Measurements from ENCODE around the gene GPR180. TPM values are rescaled to one million over a fixed set of nuclear protein-coding genes. Genes with fewer than 3 reads are reported as not detected.

GPR180 gene
- polyA plus RNA-seq, 3 donors: 1.0 to 1.1 (median 1.0) TPM

GRCh38 chr13:94595950-94596574 is 5.6 kb upstream of the GPR180 start, which contains the start of gene TGDS:
Gene TGDS (minus strand): TSS chr13:94596152. CDS start chr13:94596136, 16 bp downstream.
- H3K9ac ChIP-seq (ENCODE audit: insufficient read depth, low read length, poor library complexity, severe bottlenecking): peak within 1 kb of the TSS; percentile 66
- peak within 1 kb of the TSS; percentile 91 for H2AFZ ChIP-seq (ENCODE audit: insufficient read depth, low read depth, low read length, poor library complexity, severe bottlenecking)
- WGBS (ENCODE audit: insufficient coverage): under 1% methylated on average over 32 of the region's 41 CpGs
- no peaks in the 10 kb centered on the region for H3K27me3 ChIP-seq (ENCODE audit: control insufficient read depth in 2 of 2, insufficient read depth in 2 of 2, low read length in 2 of 2)
- Mint-ChIP-seq H3K36me3 (peaks cover 7 to 17% of the 10 kb centered on the region in 2 donors), H3K4me1 (peaks cover 22% of the 10 kb centered on the region), H3K4me3 (peak within 1 kb of the TSS; percentile 94), H3K27ac (peak within 1 kb of the TSS; percentile 84 to 93 (median 88)), H3K27me3 (ENCODE audit: low read depth in 3 of 3) (peaks cover 0 to 5% (median 3%) of the 10 kb centered on the region in 3 donors), H3K9me3 (peaks cover 1 to 9% (median 3%) of the 10 kb centered on the region in 7 donors)
- TF ChIP-seq, protein P1, sequence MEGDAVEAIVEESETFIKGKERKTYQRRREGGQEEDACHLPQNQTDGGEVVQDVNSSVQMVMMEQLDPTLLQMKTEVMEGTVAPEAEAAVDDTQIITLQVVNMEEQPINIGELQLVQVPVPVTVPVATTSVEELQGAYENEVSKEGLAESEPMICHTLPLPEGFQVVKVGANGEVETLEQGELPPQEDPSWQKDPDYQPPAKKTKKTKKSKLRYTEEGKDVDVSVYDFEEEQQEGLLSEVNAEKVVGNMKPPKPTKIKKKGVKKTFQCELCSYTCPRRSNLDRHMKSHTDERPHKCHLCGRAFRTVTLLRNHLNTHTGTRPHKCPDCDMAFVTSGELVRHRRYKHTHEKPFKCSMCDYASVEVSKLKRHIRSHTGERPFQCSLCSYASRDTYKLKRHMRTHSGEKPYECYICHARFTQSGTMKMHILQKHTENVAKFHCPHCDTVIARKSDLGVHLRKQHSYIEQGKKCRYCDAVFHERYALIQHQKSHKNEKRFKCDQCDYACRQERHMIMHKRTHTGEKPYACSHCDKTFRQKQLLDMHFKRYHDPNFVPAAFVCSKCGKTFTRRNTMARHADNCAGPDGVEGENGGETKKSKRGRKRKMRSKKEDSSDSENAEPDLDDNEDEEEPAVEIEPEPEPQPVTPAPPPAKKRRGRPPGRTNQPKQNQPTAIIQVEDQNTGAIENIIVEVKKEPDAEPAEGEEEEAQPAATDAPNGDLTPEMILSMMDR (IDR thresholded peaks at IDR 0.05): no peak
- intact Hi-C loops (cut with micrococcal nuclease): no loop called here
- H3K9me3 ChIP-seq (replicated peaks in 1 of 2; ENCODE audit: control insufficient read depth in 1 of 2, insufficient read depth in 1 of 2, low read length in 2 of 2): no peaks in the 10 kb centered on the region
- peaks cover 17 to 24% of the 10 kb centered on the region in 2 donors for H3K4me1 ChIP-seq (ENCODE audit: control insufficient read depth in 1 of 2, insufficient read depth in 2 of 2, low read length in 2 of 2)
- peaks cover 8 to 20% of the 10 kb centered on the region in 2 donors for H3K36me3 ChIP-seq (replicated peaks in 1 of 2; ENCODE audit: control insufficient read depth in 1 of 2, insufficient read depth in 2 of 2, low read length in 2 of 2)
- H3K79me2 ChIP-seq (ENCODE audit: insufficient read depth, low read length): peaks cover 31% of the 10 kb centered on the region
- peak within 1 kb of the TSS; percentile 57 to 81 for H3K27ac ChIP-seq (ENCODE audit: low read depth in 1 of 2, low read length in 2 of 2)
- H3K4me2 ChIP-seq (replicated peaks; ENCODE audit: extremely low read depth, low read length, poor library complexity, severe bottlenecking): peak within 1 kb of the TSS; percentile 87
- H4K20me1 ChIP-seq (ENCODE audit: insufficient read depth, low read length): no peaks in the 10 kb centered on the region
- peak; percentile 83 to 88 (median 85) for DNase-seq
- H3K4me3 ChIP-seq (replicated peaks in 1 of 3; ENCODE audit: low read depth in 2 of 3, low read length in 3 of 3): peak within 1 kb of the TSS; percentile 55 to 87 (median 70)

GRCh38 chr13:94596575-94596971 is 5.1 kb upstream of the GPR180 start:
- H3K4me1 Mint-ChIP-seq: peaks cover 25% of the 10 kb centered on the region
- peaks cover 0 to 5% (median 3%) of the 10 kb centered on the region in 3 donors for H3K27me3 Mint-ChIP-seq (ENCODE audit: low read depth in 3 of 3)
- H2AFZ ChIP-seq (ENCODE audit: insufficient read depth, low read depth, low read length, poor library complexity, severe bottlenecking): peak overlapping the region; percentile 91
- peak overlapping the region in 1 of 2 donors; percentile 81 for H3K27ac ChIP-seq (ENCODE audit: low read depth in 1 of 2, low read length in 2 of 2)
- no peaks in the 10 kb centered on the region for H4K20me1 ChIP-seq (ENCODE audit: insufficient read depth, low read length)
- TF ChIP-seq, protein P1 (IDR thresholded peaks at IDR 0.05): no peak
- peaks cover 1 to 9% (median 4%) of the 10 kb centered on the region in 7 donors for H3K9me3 Mint-ChIP-seq
- peaks cover 29% of the 10 kb centered on the region for H3K79me2 ChIP-seq (ENCODE audit: insufficient read depth, low read length)
- peak overlapping the region; percentile 55 to 87 (median 70) for H3K4me3 ChIP-seq (replicated peaks in 1 of 3; ENCODE audit: low read depth in 2 of 3, low read length in 3 of 3)
- peaks cover 7 to 13% of the 10 kb centered on the region in 2 donors for H3K36me3 Mint-ChIP-seq
- H3K4me2 ChIP-seq (replicated peaks; ENCODE audit: extremely low read depth, low read length, poor library complexity, severe bottlenecking): peak overlapping the region; percentile 87
- H3K27me3 ChIP-seq (ENCODE audit: control insufficient read depth in 2 of 2, insufficient read depth in 2 of 2, low read length in 2 of 2): no peaks in the 10 kb centered on the region
- WGBS (ENCODE audit: insufficient coverage): 93% methylated on average over 6 of the region's 20 CpGs
- no peak for DNase-seq
- H3K9ac ChIP-seq (ENCODE audit: insufficient read depth, low read length, poor library complexity, severe bottlenecking): no peak overlapping the region
- intact Hi-C loops (cut with micrococcal nuclease): no loop called here
- H3K9me3 ChIP-seq (replicated peaks in 1 of 2; ENCODE audit: control insufficient read depth in 1 of 2, insufficient read depth in 1 of 2, low read length in 2 of 2): no peaks in the 10 kb centered on the region
- H3K4me1 ChIP-seq (ENCODE audit: control insufficient read depth in 1 of 2, insufficient read depth in 2 of 2, low read length in 2 of 2): peaks cover 21 to 30% of the 10 kb centered on the region in 2 donors
- peak overlapping the region in 3 of 7 donors; percentile 84 to 93 (median 87) for H3K27ac Mint-ChIP-seq
- peak overlapping the region; percentile 94 for H3K4me3 Mint-ChIP-seq
- H3K36me3 ChIP-seq (replicated peaks in 1 of 2; ENCODE audit: control insufficient read depth in 1 of 2, insufficient read depth in 2 of 2, low read length in 2 of 2): peaks cover 7 to 15% of the 10 kb centered on the region in 2 donors

Data from CD14-positive monocyte (primary cell).